Vagina (tissue), 2 donors: ENCODE results near the gene THAP8.

Experiments used
- CTCF ChIP-seq, 3 experiments: fragments of 450-650 bp in 2 of 3; fragments of 200-600 bp in 1 of 3; sonication (generic) in 1 of 3; IDR thresholded peaks; one replicate each; pipeline ENCODE4 v1.5.1; 2017 to 2019; ENCODE audit warnings: antibody characterized with exemption in 3 of 3, mild to moderate bottlenecking in 2 of 3, moderate library complexity in 2 of 3
- POLR2A ChIP-seq, 2 donors: fragments of 450-650 bp; IDR thresholded peaks; one replicate each; pipeline ENCODE4 v1.6.1; 2017; ENCODE audit warnings: antibody characterized with exemption in 2 of 2, mild to moderate bottlenecking in 2 of 2, moderate library complexity in 2 of 2

- TF ChIP-seq CTCF (IDR thresholded peaks at IDR 0.05): no peak
- no peak for TF ChIP-seq POLR2A (IDR thresholded peaks at IDR 0.05)
Observed at GRCh38 chr19:35987571-35987896, 66.6 kb downstream of the THAP8 start.
